Neural cell (in vitro differentiated cells): ENCODE data around the gene DTD1. TPM values are rescaled to one million over a fixed set of nuclear protein-coding genes. Genes with fewer than 3 reads are reported as not detected.

Source experiments
- H2AFZ ChIP-seq: fragments of 200-600, 300-800 bp; sonication (generic), shearing (Covaris generic); 2 replicates; pipeline ENCODE4 v1.6.0; 2014; ENCODE audit warnings: low read depth, mild to moderate bottlenecking, antibody characterized with exemption, low read length, moderate library complexity
- H3F3A ChIP-seq: fragments of 200-600 bp; shearing (Covaris generic); 2 replicates; pipeline ENCODE4 v1.6.1; 2016; ENCODE audit warnings: mild to moderate bottlenecking, moderate library complexity, mixed read lengths, antibody characterized with exemption, low read length; ENCODE audit not compliant: insufficient read depth, poor library complexity, severe bottlenecking
- H3K27ac ChIP-seq: fragments of 200-600, 300-800 bp; sonication (generic), shearing (Covaris generic); 2 replicates; pipeline ENCODE4 v1.5.1; 2014; ENCODE audit warnings: mild to moderate bottlenecking, low read length, moderate library complexity
- H3K27me3 ChIP-seq: fragments of 300-800, 200-600 bp; sonication (generic), shearing (Covaris generic); 2 replicates; pipeline ENCODE4 v1.6.0; 2014; ENCODE audit warnings: mild to moderate bottlenecking, low read depth, low read length, moderate library complexity; ENCODE audit not compliant: insufficient read depth
- H3K36me3 ChIP-seq: fragments of 300-800, 200-600 bp; sonication (generic), shearing (Covaris generic); 2 replicates; pipeline ENCODE4 v1.5.1; 2014; ENCODE audit warnings: mild to moderate bottlenecking, antibody characterized with exemption, low read length, moderate library complexity; ENCODE audit not compliant: insufficient read depth
- H3K4me2 ChIP-seq: fragments of 300-800, 200-600 bp; sonication (generic), shearing (Covaris generic); 2 replicates; pipeline ENCODE4 v1.6.0; 2014; ENCODE audit warnings: mild to moderate bottlenecking, low read length
- H3K4me3 ChIP-seq: fragments of 300-800, 200-600 bp; sonication (generic), shearing (Covaris generic); 2 replicates; pipeline ENCODE4 v1.5.1; 2014; ENCODE audit warnings: mild to moderate bottlenecking, low read length, moderate library complexity
- H3K79me2 ChIP-seq: fragments of 200-600 bp; shearing (Covaris generic); replicated peaks from 2 replicates; pipeline ENCODE4 v1.6.0; 2014; ENCODE audit warnings: mild to moderate bottlenecking, low read length, moderate library complexity; ENCODE audit not compliant: insufficient read depth
- H3K9ac ChIP-seq: fragments of 300-800, 200-600 bp; sonication (generic), shearing (Covaris generic); 2 replicates; pipeline ENCODE4 v1.6.1; 2016; ENCODE audit warnings: mild to moderate bottlenecking, low read length, mixed read lengths
- H3K9me2 ChIP-seq: fragments of 200-600 bp; shearing (Covaris generic); 2 replicates; pipeline ENCODE4 v1.6.1; 2016; ENCODE audit warnings: mild to moderate bottlenecking, low read length, mixed read lengths; ENCODE audit not compliant: insufficient read depth
- H3K9me3 ChIP-seq: fragments of 200-600, 300-800 bp; sonication (generic), shearing (Covaris generic); 2 replicates; pipeline ENCODE4 v1.6.1; 2016; ENCODE audit warnings: mild to moderate bottlenecking, mixed run types, low read length, moderate library complexity, mixed read lengths
- H4K20me1 ChIP-seq: fragments of 200-600 bp; shearing (Covaris generic); 2 replicates; pipeline ENCODE4 v1.6.1; 2016; ENCODE audit warnings: mild to moderate bottlenecking, mixed run types; ENCODE audit not compliant: insufficient read depth
- EP300 ChIP-seq: fragments of 450-650 bp; conservative IDR thresholded peaks from 2 replicates; pipeline ENCODE4 v1.6.1; 2014; ENCODE audit warnings: antibody characterized with exemption, mild to moderate bottlenecking, moderate library complexity; ENCODE audit not compliant: poor library complexity, severe bottlenecking
- EZH2 ChIP-seq: fragments of 200-600, 300-800 bp; shearing (Covaris generic), sonication (generic); IDR thresholded peaks from 2 replicates; pipeline ENCODE4 v1.6.1; 2014; ENCODE audit warnings: antibody characterized with exemption, low read length, borderline replicate concordance, mild to moderate bottlenecking; ENCODE audit not compliant: insufficient read depth, poor library complexity, severe bottlenecking
- MXI1 ChIP-seq: fragments of 450-650 bp; conservative IDR thresholded peaks from 2 replicates; pipeline ENCODE4 v1.6.1; 2014; ENCODE audit warnings: antibody characterized with exemption, mild to moderate bottlenecking; ENCODE audit not compliant: poor library complexity, severe bottlenecking
- POLR2AphosphoS5 ChIP-seq: IDR thresholded peaks from 2 replicates; pipeline ENCODE4 v1.6.1; 2012
- RAD21 ChIP-seq: fragments of 450-650 bp; conservative IDR thresholded peaks from 2 replicates; pipeline ENCODE4 v1.6.1; 2014; ENCODE audit warnings: antibody characterized with exemption, mild to moderate bottlenecking, moderate library complexity
- SMC3 ChIP-seq: fragments of 450-650 bp; conservative IDR thresholded peaks from 2 replicates; pipeline ENCODE4 v1.6.1; 2014; ENCODE audit warnings: antibody characterized with exemption, mild to moderate bottlenecking, moderate library complexity; ENCODE audit not compliant: poor library complexity
- TAF1 ChIP-seq: IDR thresholded peaks from 2 replicates; pipeline ENCODE4 v1.6.1; 2012; ENCODE audit warnings: low read depth
- polyA plus RNA-seq: library from polyadenylated mRNA; depleted of rRNA; stranded (reverse); fragments of >200 nt; gene quantifications from 2 replicates; pipeline ENCODE4 v1.2.3, GENCODE V29; 2014
- TF ChIP-seq, protein P1 (sequence below): IDR thresholded peaks from 2 replicates; pipeline ENCODE4 v1.6.1; 2012; ENCODE audit warnings: borderline replicate concordance
- TF ChIP-seq, protein P2 (sequence below): fragments of 450-650 bp; IDR thresholded peaks from 2 replicates; pipeline ENCODE4 v1.5.1; 2014; ENCODE audit warnings: antibody characterized with exemption, mild to moderate bottlenecking, moderate library complexity; ENCODE audit not compliant: poor library complexity, severe bottlenecking

Gene DTD1
- polyA plus RNA-seq, 1 donor from 2014 or later = 337 TPM

DNA sequence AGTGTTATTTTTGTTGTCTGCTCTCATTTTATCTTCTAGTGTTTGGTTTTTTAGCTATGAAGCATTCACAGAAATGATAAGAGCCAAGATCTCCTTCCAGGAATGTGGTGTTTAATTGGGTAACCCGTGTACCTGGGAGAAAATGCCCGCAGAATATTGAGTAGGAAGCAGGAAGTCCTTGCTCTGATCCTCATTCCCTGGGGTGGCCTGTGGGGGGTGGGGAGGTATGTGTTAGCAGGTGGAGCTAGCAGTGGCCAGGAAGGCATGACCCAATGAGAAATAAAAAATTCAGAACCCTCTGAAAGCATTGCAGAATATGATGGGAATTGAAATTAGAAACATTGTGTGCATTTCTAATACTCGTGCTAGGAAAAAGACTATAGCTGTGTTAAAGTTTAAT lies 100.8 kb downstream of the DTD1 start:
- H3K79me2 ChIP-seq = no peaks in the 10 kb centered on the region
- TF ChIP-seq EP300 (no peak), TAF1 (no peak), RAD21 (no peak), POLR2AphosphoS5 (no peak), EZH2 (no peak), MXI1 (no peak), SMC3 (no peak)
- TF ChIP-seq, protein P1, sequence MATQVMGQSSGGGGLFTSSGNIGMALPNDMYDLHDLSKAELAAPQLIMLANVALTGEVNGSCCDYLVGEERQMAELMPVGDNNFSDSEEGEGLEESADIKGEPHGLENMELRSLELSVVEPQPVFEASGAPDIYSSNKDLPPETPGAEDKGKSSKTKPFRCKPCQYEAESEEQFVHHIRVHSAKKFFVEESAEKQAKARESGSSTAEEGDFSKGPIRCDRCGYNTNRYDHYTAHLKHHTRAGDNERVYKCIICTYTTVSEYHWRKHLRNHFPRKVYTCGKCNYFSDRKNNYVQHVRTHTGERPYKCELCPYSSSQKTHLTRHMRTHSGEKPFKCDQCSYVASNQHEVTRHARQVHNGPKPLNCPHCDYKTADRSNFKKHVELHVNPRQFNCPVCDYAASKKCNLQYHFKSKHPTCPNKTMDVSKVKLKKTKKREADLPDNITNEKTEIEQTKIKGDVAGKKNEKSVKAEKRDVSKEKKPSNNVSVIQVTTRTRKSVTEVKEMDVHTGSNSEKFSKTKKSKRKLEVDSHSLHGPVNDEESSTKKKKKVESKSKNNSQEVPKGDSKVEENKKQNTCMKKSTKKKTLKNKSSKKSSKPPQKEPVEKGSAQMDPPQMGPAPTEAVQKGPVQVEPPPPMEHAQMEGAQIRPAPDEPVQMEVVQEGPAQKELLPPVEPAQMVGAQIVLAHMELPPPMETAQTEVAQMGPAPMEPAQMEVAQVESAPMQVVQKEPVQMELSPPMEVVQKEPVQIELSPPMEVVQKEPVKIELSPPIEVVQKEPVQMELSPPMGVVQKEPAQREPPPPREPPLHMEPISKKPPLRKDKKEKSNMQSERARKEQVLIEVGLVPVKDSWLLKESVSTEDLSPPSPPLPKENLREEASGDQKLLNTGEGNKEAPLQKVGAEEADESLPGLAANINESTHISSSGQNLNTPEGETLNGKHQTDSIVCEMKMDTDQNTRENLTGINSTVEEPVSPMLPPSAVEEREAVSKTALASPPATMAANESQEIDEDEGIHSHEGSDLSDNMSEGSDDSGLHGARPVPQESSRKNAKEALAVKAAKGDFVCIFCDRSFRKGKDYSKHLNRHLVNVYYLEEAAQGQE = no peak
- TF ChIP-seq, protein P2, sequence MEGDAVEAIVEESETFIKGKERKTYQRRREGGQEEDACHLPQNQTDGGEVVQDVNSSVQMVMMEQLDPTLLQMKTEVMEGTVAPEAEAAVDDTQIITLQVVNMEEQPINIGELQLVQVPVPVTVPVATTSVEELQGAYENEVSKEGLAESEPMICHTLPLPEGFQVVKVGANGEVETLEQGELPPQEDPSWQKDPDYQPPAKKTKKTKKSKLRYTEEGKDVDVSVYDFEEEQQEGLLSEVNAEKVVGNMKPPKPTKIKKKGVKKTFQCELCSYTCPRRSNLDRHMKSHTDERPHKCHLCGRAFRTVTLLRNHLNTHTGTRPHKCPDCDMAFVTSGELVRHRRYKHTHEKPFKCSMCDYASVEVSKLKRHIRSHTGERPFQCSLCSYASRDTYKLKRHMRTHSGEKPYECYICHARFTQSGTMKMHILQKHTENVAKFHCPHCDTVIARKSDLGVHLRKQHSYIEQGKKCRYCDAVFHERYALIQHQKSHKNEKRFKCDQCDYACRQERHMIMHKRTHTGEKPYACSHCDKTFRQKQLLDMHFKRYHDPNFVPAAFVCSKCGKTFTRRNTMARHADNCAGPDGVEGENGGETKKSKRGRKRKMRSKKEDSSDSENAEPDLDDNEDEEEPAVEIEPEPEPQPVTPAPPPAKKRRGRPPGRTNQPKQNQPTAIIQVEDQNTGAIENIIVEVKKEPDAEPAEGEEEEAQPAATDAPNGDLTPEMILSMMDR = no peak
- no peaks in the 10 kb centered on the region for H3K9me3 ChIP-seq
- H4K20me1 ChIP-seq = no peaks in the 10 kb centered on the region
- H3K4me2 ChIP-seq = no peak overlapping the region
- no peak overlapping the region for H2AFZ ChIP-seq
- no peaks in the 10 kb centered on the region for H3K36me3 ChIP-seq
- no peaks in the 10 kb centered on the region for H3F3A ChIP-seq
- H3K27me3 ChIP-seq = no peaks in the 10 kb centered on the region
- H3K27ac ChIP-seq = no peak overlapping the region
- H3K9me2 ChIP-seq = no peaks in the 10 kb centered on the region
- no peak overlapping the region for H3K9ac ChIP-seq
- no peak overlapping the region for H3K4me3 ChIP-seq

DNA sequence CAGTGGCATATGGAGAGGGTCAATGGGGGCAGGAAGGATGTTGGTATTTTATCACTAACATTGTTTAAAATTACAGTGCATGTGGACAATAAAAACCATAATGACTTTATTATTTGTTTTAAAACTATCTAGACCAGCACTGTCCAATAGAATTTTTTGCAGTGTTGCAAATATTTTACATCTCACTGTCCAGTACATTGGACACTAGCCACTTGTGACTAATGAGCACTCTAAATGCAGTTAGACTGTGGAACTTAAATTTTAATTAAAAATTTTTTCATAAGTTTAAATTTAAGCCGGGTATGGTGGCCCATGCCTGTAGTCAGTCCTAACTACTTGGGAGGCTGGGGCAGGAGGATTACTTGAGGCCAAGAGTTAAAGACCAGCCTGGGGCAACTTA lies 101.7 kb downstream of the DTD1 start:
- Histone ChIP-seq H3K4me2 (no peak overlapping the region), H3K9me3 (no peaks in the 10 kb centered on the region), H3K27me3 (no peaks in the 10 kb centered on the region)

More for the DNA sequence above, 101.7 kb downstream of the DTD1 start:
- Histone ChIP-seq H3K27ac (no peak overlapping the region), H3K9ac (no peak overlapping the region), H2AFZ (no peak overlapping the region), H3K36me3 (no peaks in the 10 kb centered on the region), H3K4me3 (no peak overlapping the region), H3K9me2 (no peaks in the 10 kb centered on the region), H3F3A (no peaks in the 10 kb centered on the region), H3K79me2 (no peaks in the 10 kb centered on the region), H4K20me1 (no peaks in the 10 kb centered on the region)
- TF ChIP-seq EP300 (no peak), MXI1 (no peak), TAF1 (no peak), SMC3 (no peak), RAD21 (no peak), EZH2 (no peak), POLR2AphosphoS5 (no peak)
- TF ChIP-seq, protein P2 = no peak
- TF ChIP-seq, protein P1 = no peak
